IMR-90 (cell line): ENCODE measurements around the gene CDK15.

Experiments used
- BHLHE40 ChIP-seq: fragments of 150-350 bp; IDR thresholded peaks from 2 replicates; pipeline ENCODE4 v1.6.1; 2016; ENCODE audit warnings: mild to moderate bottlenecking, low read depth, low read length
- CEBPB ChIP-seq: IDR thresholded peaks from 2 replicates; pipeline ENCODE4 v1.6.1; 2012; ENCODE audit warnings: low read depth, low read length, improper control_type of control experiment
- CTCF ChIP-seq: conservative IDR thresholded peaks from 2 replicates; pipeline ENCODE4 v1.5.1; 2012; ENCODE audit warnings: mild to moderate bottlenecking, low read depth, low read length, improper control_type of control experiment
- POLR2A ChIP-seq: IDR thresholded peaks from 2 replicates; pipeline ENCODE4 v1.6.1; 2012; ENCODE audit warnings: mild to moderate bottlenecking, low read depth, low read length
- RCOR1 ChIP-seq: IDR thresholded peaks from 2 replicates; pipeline ENCODE4 v1.6.1; 2012; ENCODE audit warnings: mild to moderate bottlenecking, low read length, improper control_type of control experiment; ENCODE audit not compliant: insufficient replicate concordance
- SMC3 ChIP-seq: fragments of 150-350 bp; IDR thresholded peaks from 2 replicates; pipeline ENCODE4 v1.6.1; 2016; ENCODE audit warnings: low read depth, mild to moderate bottlenecking, antibody characterized with exemption, low read length, moderate library complexity
- USF2 ChIP-seq: fragments of 150-350 bp; IDR thresholded peaks from 2 replicates; pipeline ENCODE4 v1.6.1; 2017; ENCODE audit warnings: mild to moderate bottlenecking, antibody characterized with exemption, low read length, low read depth

GRCh38 chr2:201793631-201794030 is 12.7 kb upstream of the CDK15 start:
- no peak for TF ChIP-seq CTCF
- no peak for TF ChIP-seq POLR2A
- TF ChIP-seq RCOR1: no peak
- no peak for TF ChIP-seq USF2
- no peak for TF ChIP-seq CEBPB
- TF ChIP-seq BHLHE40: no peak
- TF ChIP-seq SMC3: no peak
